ENCODE data around the gene PPP2R5E. TPM values are rescaled to one million over a fixed set of nuclear protein-coding genes. Genes with fewer than 3 reads are reported as not detected.
"Not testable (repeated sequence)": the region's sequence is repeated elsewhere in the genome, so short reads cannot be mapped to it uniquely, and the experiment has no call there.

PPP2R5E gene
- total RNA-seq, result 10 to 100 TPM; 22.9 to 24.7 (median 23.8) TPM

DNA sequence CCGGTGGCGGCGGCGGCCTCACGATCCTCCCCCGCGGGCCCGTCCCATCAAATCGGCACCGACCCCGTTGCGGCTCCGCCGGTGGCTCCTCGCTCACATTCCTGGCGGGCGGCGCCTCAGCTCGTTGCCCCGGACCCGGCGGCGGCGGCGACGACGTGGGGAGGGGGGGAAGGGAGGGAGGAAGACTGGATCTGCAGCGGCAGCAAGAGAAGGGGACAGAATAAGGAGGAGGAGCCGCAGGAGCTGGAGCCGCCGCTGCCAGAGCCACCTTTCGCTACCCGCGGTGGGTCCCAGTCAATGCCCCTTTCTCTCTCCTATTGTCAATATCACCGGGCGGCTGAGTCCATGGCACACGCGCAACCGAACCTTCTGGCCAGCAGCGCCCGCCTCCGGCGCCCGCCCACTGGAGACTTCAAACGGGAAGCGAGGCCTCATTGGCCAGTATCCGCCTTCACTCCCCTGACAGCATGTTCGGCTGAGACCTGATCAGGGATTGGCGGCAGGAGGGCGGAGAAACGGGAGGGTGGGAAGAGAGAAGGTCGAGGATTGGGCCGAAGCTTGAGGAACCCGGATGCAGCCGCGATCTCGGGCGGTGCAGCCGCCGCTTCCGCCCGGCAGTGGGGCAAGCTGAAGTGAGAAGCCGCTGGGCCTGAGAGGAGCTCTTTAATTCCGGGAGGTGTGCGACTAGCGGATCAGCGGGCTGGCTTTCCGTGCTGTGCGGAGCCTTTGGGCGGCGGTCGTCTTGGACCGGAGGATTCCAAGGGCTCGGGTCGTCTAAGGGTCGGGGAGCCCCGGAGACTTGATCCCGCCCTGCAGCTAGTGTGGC is at the start of gene PPP2R5E:
PPP2R5E (minus strand) TSS at position 378 of the 826 bp plus-strand sequence. CDS start 3,692 bp downstream, outside the sequence.
- H3K4me1 ChIP-seq, result peaks cover 0 to 27% (median 12%) of the 10 kb centered on the region in 4 donors
- DNase-seq (ENCODE audit: low spot score in 2 of 2), result peak; percentile 95 to 98
- H3K9me3 ChIP-seq, result no peaks in the 10 kb centered on the region
- TF ChIP-seq EP300 (IDR thresholded peaks at IDR 0.05), result peak; percentile 46 to 80
- TF ChIP-seq POLR2A (IDR thresholded peaks at IDR 0.05), result peak; percentile 17 to 73
- TF ChIP-seq, protein P1, sequence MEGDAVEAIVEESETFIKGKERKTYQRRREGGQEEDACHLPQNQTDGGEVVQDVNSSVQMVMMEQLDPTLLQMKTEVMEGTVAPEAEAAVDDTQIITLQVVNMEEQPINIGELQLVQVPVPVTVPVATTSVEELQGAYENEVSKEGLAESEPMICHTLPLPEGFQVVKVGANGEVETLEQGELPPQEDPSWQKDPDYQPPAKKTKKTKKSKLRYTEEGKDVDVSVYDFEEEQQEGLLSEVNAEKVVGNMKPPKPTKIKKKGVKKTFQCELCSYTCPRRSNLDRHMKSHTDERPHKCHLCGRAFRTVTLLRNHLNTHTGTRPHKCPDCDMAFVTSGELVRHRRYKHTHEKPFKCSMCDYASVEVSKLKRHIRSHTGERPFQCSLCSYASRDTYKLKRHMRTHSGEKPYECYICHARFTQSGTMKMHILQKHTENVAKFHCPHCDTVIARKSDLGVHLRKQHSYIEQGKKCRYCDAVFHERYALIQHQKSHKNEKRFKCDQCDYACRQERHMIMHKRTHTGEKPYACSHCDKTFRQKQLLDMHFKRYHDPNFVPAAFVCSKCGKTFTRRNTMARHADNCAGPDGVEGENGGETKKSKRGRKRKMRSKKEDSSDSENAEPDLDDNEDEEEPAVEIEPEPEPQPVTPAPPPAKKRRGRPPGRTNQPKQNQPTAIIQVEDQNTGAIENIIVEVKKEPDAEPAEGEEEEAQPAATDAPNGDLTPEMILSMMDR (IDR thresholded peaks at IDR 0.05), result peak in 2 of 5 experiments; percentile 24 to 51
- H3K27me3 ChIP-seq, result no peaks in the 10 kb centered on the region
- peaks cover 0 to 23% (median 6%) of the 10 kb centered on the region in 3 donors for H3K36me3 ChIP-seq
- 1% methylated on average over 59 to 71 of the region's 78 CpGs for WGBS, 2 donors
- H3K4me3 ChIP-seq, result peak within 1 kb of the TSS; percentile 58 to 98 (median 70)
- H3K27ac ChIP-seq, result peak within 1 kb of the TSS; percentile 54 to 92 (median 90)

DNA sequence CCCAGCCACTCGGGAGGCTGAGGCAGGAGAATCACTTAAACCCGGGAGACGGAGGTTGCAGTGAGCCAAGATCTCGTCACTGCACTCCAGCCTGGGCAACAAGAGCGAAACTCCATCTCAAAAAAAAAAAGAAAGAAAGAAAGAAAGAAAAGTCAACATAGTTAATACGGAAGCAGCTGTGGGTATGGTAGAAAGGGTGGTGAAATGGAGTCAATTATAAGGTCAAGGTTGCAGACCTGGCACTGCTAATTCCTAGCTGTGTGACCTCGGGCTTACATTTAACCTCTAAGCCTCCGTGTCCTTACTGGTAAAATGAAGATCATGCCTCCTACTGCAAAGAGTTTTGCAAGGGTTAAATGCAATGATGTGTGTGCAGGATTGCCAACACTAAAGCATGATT is 39.9 kb upstream of the PPP2R5E start:
- not testable (repeated sequence) for H3K9me3 ChIP-seq; H3K27me3 ChIP-seq; H3K4me3 ChIP-seq; H3K27ac ChIP-seq; H3K36me3 ChIP-seq; DNase-seq (ENCODE audit: low spot score in 2 of 2); H3K4me1 ChIP-seq
- 82 to 88% methylated on average over 8 of the region's 8 CpGs for WGBS, 2 donors

DNA sequence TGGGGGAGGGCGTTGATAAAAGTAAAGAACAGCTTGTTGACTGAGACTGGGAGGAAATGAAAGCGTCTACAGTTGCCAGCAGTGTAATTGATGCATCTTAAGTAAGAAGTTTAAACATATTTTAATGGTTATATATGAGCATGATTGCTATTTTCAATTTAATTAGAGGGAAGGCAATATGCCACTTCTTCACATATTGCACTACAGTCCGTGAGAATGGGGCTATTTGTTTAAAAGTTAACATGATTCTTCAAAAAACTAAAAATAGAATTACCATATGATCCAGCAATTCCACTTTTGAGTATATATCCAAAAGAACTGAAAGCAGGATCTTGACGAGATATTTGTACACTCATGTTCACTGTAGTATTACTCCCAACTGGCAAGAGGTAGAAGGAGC is 38.3 kb upstream of the PPP2R5E start:
- 43 to 53% methylated on average over 4 of the region's 4 CpGs for WGBS, 2 donors
- H3K36me3 ChIP-seq, result no peaks in the 10 kb centered on the region
- H3K4me1 ChIP-seq, result no peaks in the 10 kb centered on the region
- H3K4me3 ChIP-seq, result no peak overlapping the region
- H3K27ac ChIP-seq, result no peak overlapping the region
- no peak for TF ChIP-seq POLR2A (IDR thresholded peaks at IDR 0.05)
- no peaks in the 10 kb centered on the region for H3K27me3 ChIP-seq
- no peaks in the 10 kb centered on the region for H3K9me3 ChIP-seq
- DNase-seq (ENCODE audit: low spot score in 2 of 2), result no peak

DNA sequence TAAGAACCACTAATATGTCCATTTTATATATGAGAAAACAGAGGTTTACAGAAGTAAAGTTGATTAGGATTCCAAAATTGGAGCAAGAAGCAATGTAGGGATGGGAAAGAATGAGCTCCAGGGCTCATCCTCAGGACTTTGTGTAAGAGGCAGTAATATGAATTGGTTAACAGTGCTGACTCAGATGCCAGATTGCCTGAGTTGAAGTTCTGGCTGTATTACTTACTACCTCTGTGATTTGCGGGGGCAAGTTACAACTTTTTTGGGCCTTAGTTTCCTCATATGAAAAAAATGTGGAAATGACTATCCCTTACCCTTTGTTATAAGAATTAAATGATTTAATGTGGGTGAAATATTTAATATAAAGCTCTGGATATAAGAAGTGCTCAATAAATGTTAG is 35.1 kb upstream of the PPP2R5E start:
- no peak for DNase-seq (ENCODE audit: low spot score in 2 of 2)
- TF ChIP-seq EP300 (IDR thresholded peaks at IDR 0.05), result no peak
- no peak for TF ChIP-seq POLR2A (IDR thresholded peaks at IDR 0.05)
- Histone ChIP-seq H3K27ac (no peak overlapping the region), H3K36me3 (no peaks in the 10 kb centered on the region), H3K4me3 (no peak overlapping the region), H3K4me1 (no peaks in the 10 kb centered on the region), H3K9me3 (no peaks in the 10 kb centered on the region), H3K27me3 (no peaks in the 10 kb centered on the region)
- 96 to 97% methylated on average over 1 of the region's 1 CpG for WGBS, 2 donors

DNA sequence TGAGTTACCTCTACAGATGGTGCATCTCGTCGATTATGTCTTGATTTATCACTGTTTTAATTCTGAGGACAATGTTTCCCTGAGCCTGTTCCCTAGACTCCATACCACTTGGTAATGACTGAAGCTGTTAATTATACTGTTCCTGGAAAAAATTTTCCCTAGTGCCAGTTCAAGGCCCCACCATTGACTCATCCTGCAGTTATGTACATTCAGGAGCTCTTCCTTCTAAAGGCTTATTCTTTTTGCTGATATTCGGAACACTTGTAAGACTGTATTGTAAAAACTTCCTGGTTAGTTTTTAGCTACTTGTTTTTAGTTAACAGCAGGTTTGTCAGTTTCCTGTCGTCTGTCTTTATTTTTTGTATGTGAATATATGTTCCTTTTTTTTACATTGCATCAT is 30.4 kb upstream of the PPP2R5E start:
- WGBS, 2 donors, result 51 to 56% methylated on average over 4 of the region's 4 CpGs
- TF ChIP-seq EP300 (IDR thresholded peaks at IDR 0.05) (no peak), POLR2A (IDR thresholded peaks at IDR 0.05) (no peak)
- TF ChIP-seq, protein P1 (IDR thresholded peaks at IDR 0.05), result no peak

DNA sequence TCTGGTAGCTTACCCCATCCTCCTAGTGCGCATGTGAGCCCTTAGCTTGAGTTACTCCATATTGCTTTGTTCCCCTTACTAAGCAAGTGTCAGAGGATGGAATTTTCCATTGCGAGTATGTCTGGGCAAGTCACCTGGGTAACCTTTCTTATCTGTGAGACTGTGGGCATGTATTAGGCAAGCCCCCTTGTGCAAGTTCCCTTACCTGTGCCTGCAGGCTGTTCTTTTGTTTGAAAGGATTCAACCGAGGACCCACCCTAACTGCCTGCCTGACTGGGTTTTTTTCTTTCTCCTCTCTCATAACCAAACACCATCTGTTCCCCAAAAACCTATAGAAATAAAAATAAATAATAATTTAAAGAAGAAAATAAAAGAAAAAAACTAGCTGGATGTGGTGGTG is 22.3 kb upstream of the PPP2R5E start:
- Histone ChIP-seq H3K4me1 (no peaks in the 10 kb centered on the region), H3K9me3 (peaks cover 0 to 14% (median 0%) of the 10 kb centered on the region in 4 donors), H3K27ac (no peak overlapping the region), H3K36me3 (no peaks in the 10 kb centered on the region), H3K4me3 (no peak overlapping the region), H3K27me3 (no peaks in the 10 kb centered on the region)
- WGBS, 2 donors, result 92 to 94% methylated on average over 3 of the region's 3 CpGs
- no peak for DNase-seq (ENCODE audit: low spot score in 2 of 2)
- TF ChIP-seq POLR2A (IDR thresholded peaks at IDR 0.05), result no peak
- TF ChIP-seq EP300 (IDR thresholded peaks at IDR 0.05), result no peak
- TF ChIP-seq, protein P1 (IDR thresholded peaks at IDR 0.05), result no peak

More for the DNA sequence above, 30.4 kb upstream of the PPP2R5E start:
- Histone ChIP-seq H3K4me3 (no peak overlapping the region), H3K36me3 (no peaks in the 10 kb centered on the region), H3K27ac (no peak overlapping the region), H3K4me1 (no peaks in the 10 kb centered on the region), H3K9me3 (no peaks in the 10 kb centered on the region), H3K27me3 (no peaks in the 10 kb centered on the region)
- no peak for DNase-seq (ENCODE audit: low spot score in 2 of 2)
